H9 (cell line): ENCODE results near the gene SMARCC1. TPM values are rescaled to one million over a fixed set of nuclear protein-coding genes. Genes with fewer than 3 reads are reported as not detected.

Source experiments
- DNase-seq: peaks from one replicate; pipeline ENCODE4 v3.0.0-alpha.2; 2017
- H2AFZ ChIP-seq: one replicate; pipeline ENCODE4 v1.6.1; 2013; ENCODE audit warnings: mild to moderate bottlenecking, low read length, control low read depth, moderate library complexity
- H2AK5ac ChIP-seq: 2 replicates; pipeline ENCODE4 v1.6.1; 2013; ENCODE audit warnings: low read length, control low read depth, mixed read lengths; ENCODE audit not compliant: insufficient read length
- H2BK120ac ChIP-seq: one replicate; pipeline ENCODE4 v1.6.1; 2013; ENCODE audit warnings: low read depth, mild to moderate bottlenecking, low read length, control low read depth, inconsistent platforms; ENCODE audit not compliant: poor library complexity, severe bottlenecking
- H2BK12ac ChIP-seq: 2 replicates; pipeline ENCODE4 v1.6.1; 2013; ENCODE audit warnings: low read length, control low read depth, mixed read lengths, low read depth; ENCODE audit not compliant: insufficient read length
- H2BK15ac ChIP-seq: 2 replicates; pipeline ENCODE4 v1.6.1; 2013; ENCODE audit warnings: low read depth, low read length, control low read depth
- H2BK20ac ChIP-seq: one replicate; pipeline ENCODE4 v1.6.1; 2013; ENCODE audit warnings: low read depth, mild to moderate bottlenecking, low read length, control low read depth, inconsistent platforms; ENCODE audit not compliant: poor library complexity, severe bottlenecking
- H2BK5ac ChIP-seq: 2 replicates; pipeline ENCODE4 v1.6.1; 2013; ENCODE audit warnings: low read length, control low read depth, mixed read lengths; ENCODE audit not compliant: insufficient read length
- H3K14ac ChIP-seq: 2 replicates; pipeline ENCODE4 v1.6.1; 2013; ENCODE audit warnings: low read length, control low read depth; ENCODE audit not compliant: insufficient read depth
- H3K18ac ChIP-seq: 2 replicates; pipeline ENCODE4 v1.6.1; 2013; ENCODE audit warnings: low read depth, mild to moderate bottlenecking, mixed read lengths, low read length, control low read depth; ENCODE audit not compliant: insufficient read length
- H3K23ac ChIP-seq: 2 replicates; pipeline ENCODE4 v1.6.1; 2013; ENCODE audit warnings: low read length, control low read depth, mixed read lengths, low read depth; ENCODE audit not compliant: insufficient read length
- H3K23me2 ChIP-seq: 2 replicates; pipeline ENCODE4 v1.6.1; 2013; ENCODE audit warnings: low read depth, mild to moderate bottlenecking, mixed read lengths, low read length, control low read depth; ENCODE audit not compliant: insufficient read length, poor library complexity, severe bottlenecking
- H3K27ac ChIP-seq: 2 replicates; pipeline ENCODE4 v1.5.1; 2013; ENCODE audit warnings: low read length, control low read depth, mixed read lengths, low read depth; ENCODE audit not compliant: insufficient read length
- H3K27me3 ChIP-seq: 2 replicates; pipeline ENCODE4 v1.6.1; 2013; ENCODE audit warnings: low read length, control low read depth, inconsistent platforms; ENCODE audit not compliant: insufficient read depth
- H3K4ac ChIP-seq: 2 replicates; pipeline ENCODE4 v1.6.1; 2013; ENCODE audit warnings: low read depth, mild to moderate bottlenecking, control low read depth, inconsistent platforms, low read length, moderate library complexity
- H3K4me1 ChIP-seq: 2 replicates; pipeline ENCODE4 v1.6.1; 2013; ENCODE audit warnings: low read length, control low read depth, inconsistent platforms; ENCODE audit not compliant: insufficient read depth
- H3K4me2 ChIP-seq: 2 replicates; pipeline ENCODE4 v1.6.1; 2013; ENCODE audit warnings: low read length, control low read depth, mixed read lengths; ENCODE audit not compliant: insufficient read length, insufficient read depth
- H3K56ac ChIP-seq: 2 replicates; pipeline ENCODE4 v1.6.1; 2013; ENCODE audit warnings: low read depth, mild to moderate bottlenecking, mixed read lengths, low read length, control low read depth; ENCODE audit not compliant: insufficient read length
- H3K79me1 ChIP-seq: 2 replicates; pipeline ENCODE4 v1.6.1; 2013; ENCODE audit warnings: low read depth, mild to moderate bottlenecking, moderate library complexity, low read length, control low read depth, inconsistent platforms; ENCODE audit not compliant: insufficient read depth, poor library complexity, severe bottlenecking
- H3K79me2 ChIP-seq: 2 replicates; pipeline ENCODE4 v1.6.1; 2013; ENCODE audit warnings: low read length, control low read depth, inconsistent platforms; ENCODE audit not compliant: insufficient read depth
- H3K9ac ChIP-seq: 2 replicates; pipeline ENCODE4 v1.6.1; 2013; ENCODE audit warnings: low read length, control low read depth, mixed read lengths; ENCODE audit not compliant: insufficient read length; ENCODE audit errors: extremely low read depth
- H3K9me3 ChIP-seq: one replicate; pipeline ENCODE4 v1.6.1; 2013; ENCODE audit warnings: low read depth, low read length, inconsistent platforms; ENCODE audit not compliant: control insufficient read depth
- H3T11ph ChIP-seq: one replicate; pipeline ENCODE4 v1.6.1; 2013; ENCODE audit warnings: mild to moderate bottlenecking, low read length, control low read depth, inconsistent platforms
- H4K20me1 ChIP-seq: one replicate; pipeline ENCODE4 v1.6.1; 2013; ENCODE audit not compliant: control insufficient read depth, insufficient read length, insufficient read depth
- H4K5ac ChIP-seq: 2 replicates; pipeline ENCODE4 v1.6.1; 2013; ENCODE audit warnings: low read depth, mild to moderate bottlenecking, mixed read lengths, low read length, control low read depth; ENCODE audit not compliant: insufficient read length
- H4K8ac ChIP-seq: replicated peaks from 2 replicates; pipeline ENCODE4 v1.6.1; 2013; ENCODE audit warnings: low read length, control low read depth, mixed read lengths, low read depth; ENCODE audit not compliant: insufficient read length
- H4K91ac ChIP-seq: 2 replicates; pipeline ENCODE4 v1.6.1; 2013; ENCODE audit warnings: low read depth, mild to moderate bottlenecking, moderate library complexity, mixed read lengths, low read length, control low read depth; ENCODE audit not compliant: insufficient read length
- H3K27ac Mint-ChIP-seq, 3 experiments: 2 replicates in 2 of 3; 3 replicates in 1 of 3; pipeline ENCODE4 v1.8.0; 2020 to 2021; ENCODE audit warnings: mixed read lengths in 3 of 3, mild to moderate bottlenecking in 1 of 3, moderate library complexity in 1 of 3
- H3K27me3 Mint-ChIP-seq: 2 replicates; pipeline ENCODE4 v1.8.0; 2021; ENCODE audit warnings: low read depth, mild to moderate bottlenecking, moderate library complexity, mixed read lengths
- H3K36me3 Mint-ChIP-seq, 3 experiments: 2 replicates in 2 of 3; 3 replicates in 1 of 3; pipeline ENCODE4 v1.8.0; 2020 to 2021; ENCODE audit warnings: low read depth in 3 of 3, mixed read lengths in 3 of 3; ENCODE audit not compliant: insufficient read depth in 1 of 3
- H3K4me1 Mint-ChIP-seq, 2 experiments: 2 replicates each; pipeline ENCODE4 v1.8.0; 2020; ENCODE audit warnings: mixed read lengths in 2 of 2
- H3K4me3 Mint-ChIP-seq, 2 experiments: 2 replicates in 1 of 2; 3 replicates in 1 of 2; pipeline ENCODE4 v1.8.0; 2020 to 2021; ENCODE audit warnings: mild to moderate bottlenecking in 2 of 2, mixed read lengths in 2 of 2, moderate library complexity in 1 of 2
- H3K9me3 Mint-ChIP-seq, 2 experiments: 2 replicates in 1 of 2; 3 replicates in 1 of 2; pipeline ENCODE4 v1.8.0; 2020; ENCODE audit warnings: mild to moderate bottlenecking in 2 of 2, mixed read lengths in 2 of 2, moderate library complexity in 1 of 2
- CTCF ChIP-seq: fragments of 200-600 bp; sonication (generic); conservative IDR thresholded peaks from 3 replicates; pipeline ENCODE4 v1.8.0; 2021; ENCODE audit warnings: antibody characterized with exemption, mild to moderate bottlenecking
- WGBS: extraction: QIAGEN DNeasy Blood & Tissue Kit; methylation state at CpG from one replicate; pipeline ENCODE4 v1.1.7; 2013; ENCODE audit warnings: missing lambda C conversion rate, low lambda C conversion rate, mixed read lengths; ENCODE audit not compliant: insufficient read length; ENCODE audit errors: extremely low coverage; 5-methylcytosine and 5-hydroxymethylcytosine counted together
- total RNA-seq: library from RNA; stranded (reverse); gene quantifications from 2 replicates; pipeline ENCODE4 v1.2.1, GENCODE V29; 2021

SMARCC1 gene
- total RNA-seq, 1 experiment from 2014 or later = 274 TPM

- Mint-ChIP-seq H3K9me3 (peaks cover 20% of the 10 kb centered on the region in 2 experiments), H3K4me3 (no peak overlapping the region), H3K27ac (no peak overlapping the region), H3K4me1 (no peaks in the 10 kb centered on the region), H3K27me3 (no peaks in the 10 kb centered on the region), H3K36me3 (peaks cover 56 to 84% (median 77%) of the 10 kb centered on the region in 3 experiments)
- Histone ChIP-seq H3K79me1 (peaks cover 11% of the 10 kb centered on the region), H3T11ph (no peak overlapping the region), H4K91ac (no peak overlapping the region), H3K14ac (no peak overlapping the region), H3K4ac (no peak overlapping the region), H3K9me3 (no peaks in the 10 kb centered on the region), H2BK5ac (no peak overlapping the region), H3K79me2 (peaks cover 5% of the 10 kb centered on the region; the same call in 1 of the 2 replicates), H3K4me1 (no peaks in the 10 kb centered on the region), H3K56ac (no peak overlapping the region), H2BK20ac (no peak overlapping the region), H3K23ac (no peak overlapping the region), H2AK5ac (no peak overlapping the region), H3K9ac (no peak overlapping the region), H4K20me1 (no peaks in the 10 kb centered on the region), H3K4me2 (no peak overlapping the region), H3K27me3 (no peaks in the 10 kb centered on the region), H2BK12ac (no peak overlapping the region), H2BK120ac (no peak overlapping the region), H3K23me2 (no peaks in the 10 kb centered on the region), H3K18ac (no peak overlapping the region), H2BK15ac (no peak overlapping the region), H2AFZ (no peak overlapping the region), H4K8ac (no peak overlapping the region), H4K5ac (no peak overlapping the region), H3K27ac (no peak overlapping the region)
- no CpG with 5 or more reads among the region's 1 CpG for WGBS
- TF ChIP-seq CTCF = no peak
- DNase-seq = no peak
Measured at GRCh38 chr3:47658444-47658843, 123.2 kb downstream of the SMARCC1 start.
